HG03135 (cell line): ENCODE data around the gene AIFM3.
"Not testable (repeated sequence)": the region's sequence is repeated elsewhere in the genome, so short reads cannot be mapped to it uniquely, and the experiment has no call there.

Experiments
- ATAC-seq: cut with Tn5 transposase; IDR thresholded peaks from one replicate; pipeline ENCODE4 v1.9.1; 2021; ENCODE audit warnings: mild to moderate bottlenecking, moderate library complexity; ENCODE audit not compliant: unreplicated experiment

The AIFM3 gene

GRCh38 chr22:21000207-21000986 is 33.3 kb downstream of the AIFM3 start:
- ATAC-seq = no peak

GRCh38 chr22:21000987-21001600 is 34.0 kb downstream of the AIFM3 start:
- ATAC-seq = no peak

GRCh38 chr22:21001601-21002325 is 34.7 kb downstream of the AIFM3 start, which contains the start of gene THAP7:
Gene THAP7, minus strand, starts transcription at chr22:21002118. Its CDS starts 207 bp downstream, at chr22:21001911.
- peak; percentile 83 for ATAC-seq

GRCh38 chr22:21003782-21004181 is 36.7 kb downstream of the AIFM3 start:
- ATAC-seq = no peak

- ATAC-seq = not testable (repeated sequence)
Measured at GRCh38 chr22:21009208-21009607, 42.2 kb downstream of the AIFM3 start.

GRCh38 chr22:21009638-21010425 is 42.8 kb downstream of the AIFM3 start:
- no peak for ATAC-seq

- no peak for ATAC-seq
Measured at GRCh38 chr22:21010426-21011113, 43.5 kb downstream of the AIFM3 start.

GRCh38 chr22:21012446-21013407 is 45.7 kb downstream of the AIFM3 start:
- ATAC-seq = no peak

GRCh38 chr22:21013657-21014201 is 46.7 kb downstream of the AIFM3 start:
- peak; percentile 6 for ATAC-seq

GRCh38 chr22:21014202-21014725 is 47.2 kb downstream of the AIFM3 start:
- peak; percentile 89 for ATAC-seq

GRCh38 chr22:21014726-21015465 is 47.8 kb downstream of the AIFM3 start, which contains the start of gene P2RX6:
Gene P2RX6, plus strand, starts transcription at chr22:21015165. Its CDS starts 10 bp downstream, at chr22:21015175.
- no peak for ATAC-seq

- ATAC-seq = no peak
Measured at GRCh38 chr22:21015466-21016006, 48.5 kb downstream of the AIFM3 start.

GRCh38 chr22:21016644-21017420 is 49.8 kb downstream of the AIFM3 start:
- ATAC-seq = no peak

- no peak for ATAC-seq
Measured at GRCh38 chr22:21018314-21018713, 51.3 kb downstream of the AIFM3 start.

GRCh38 chr22:21020802-21021429 is 53.9 kb downstream of the AIFM3 start:
- ATAC-seq = no peak

- no peak for ATAC-seq
Measured at GRCh38 chr22:21022507-21022906, 55.5 kb downstream of the AIFM3 start.
